ENCODE data around the gene ZSWIM7.

DNA sequence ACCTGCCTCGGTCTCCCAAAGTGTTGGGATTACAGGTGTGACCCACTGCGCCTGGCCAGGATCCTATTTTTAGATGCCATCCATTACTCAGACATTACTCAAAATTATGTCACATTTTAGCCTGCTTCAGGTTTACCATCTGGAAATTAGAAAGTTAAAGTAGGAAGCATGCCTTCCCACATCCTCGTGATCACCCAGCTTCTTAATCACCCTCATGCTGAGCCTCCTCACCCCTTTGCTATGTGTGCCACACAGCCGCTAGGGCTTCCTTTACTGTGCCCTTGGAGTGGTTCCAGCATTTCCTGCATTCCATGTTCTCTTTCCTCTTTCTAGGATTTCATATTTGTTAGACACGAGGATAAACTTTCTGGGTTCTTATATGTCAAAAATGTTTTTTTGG lies 45.3 kb downstream of the ZSWIM7 start:
- TF ChIP-seq EZH2 (optimal IDR thresholded peaks at IDR 0.05; ENCODE audit: low read depth, low read length): no peak
- no peak for TF ChIP-seq EZH2phosphoT487 (IDR thresholded peaks at IDR 0.05; ENCODE audit: low read length)
- TF ChIP-seq, protein P1, sequence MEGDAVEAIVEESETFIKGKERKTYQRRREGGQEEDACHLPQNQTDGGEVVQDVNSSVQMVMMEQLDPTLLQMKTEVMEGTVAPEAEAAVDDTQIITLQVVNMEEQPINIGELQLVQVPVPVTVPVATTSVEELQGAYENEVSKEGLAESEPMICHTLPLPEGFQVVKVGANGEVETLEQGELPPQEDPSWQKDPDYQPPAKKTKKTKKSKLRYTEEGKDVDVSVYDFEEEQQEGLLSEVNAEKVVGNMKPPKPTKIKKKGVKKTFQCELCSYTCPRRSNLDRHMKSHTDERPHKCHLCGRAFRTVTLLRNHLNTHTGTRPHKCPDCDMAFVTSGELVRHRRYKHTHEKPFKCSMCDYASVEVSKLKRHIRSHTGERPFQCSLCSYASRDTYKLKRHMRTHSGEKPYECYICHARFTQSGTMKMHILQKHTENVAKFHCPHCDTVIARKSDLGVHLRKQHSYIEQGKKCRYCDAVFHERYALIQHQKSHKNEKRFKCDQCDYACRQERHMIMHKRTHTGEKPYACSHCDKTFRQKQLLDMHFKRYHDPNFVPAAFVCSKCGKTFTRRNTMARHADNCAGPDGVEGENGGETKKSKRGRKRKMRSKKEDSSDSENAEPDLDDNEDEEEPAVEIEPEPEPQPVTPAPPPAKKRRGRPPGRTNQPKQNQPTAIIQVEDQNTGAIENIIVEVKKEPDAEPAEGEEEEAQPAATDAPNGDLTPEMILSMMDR (IDR thresholded peaks at IDR 0.05; ENCODE audit: low read length): no peak

All from MM.1S (cell line).